ENCODE results near the gene KCNAB1.

DNA sequence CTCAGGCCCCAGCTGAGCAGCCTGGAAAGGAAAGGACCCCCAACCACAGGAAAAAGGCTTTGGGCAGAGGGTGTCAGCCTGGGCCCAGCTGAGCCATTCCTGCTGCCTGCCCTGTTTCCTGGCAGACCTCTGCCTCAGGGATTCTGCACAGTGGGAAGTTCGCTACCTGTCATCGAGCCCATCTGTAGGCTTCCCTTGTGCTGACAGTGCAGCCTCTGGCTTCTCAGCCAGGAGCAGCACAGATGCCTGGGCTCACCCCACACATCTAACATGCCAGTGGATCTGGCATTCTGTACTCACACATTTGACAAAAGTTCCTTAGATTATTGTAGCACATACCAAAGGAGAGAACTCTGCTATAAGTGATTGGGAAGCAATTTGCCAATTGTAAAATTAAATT lies 232.3 kb downstream of the KCNAB1 start:
- TF ChIP-seq, protein P1, sequence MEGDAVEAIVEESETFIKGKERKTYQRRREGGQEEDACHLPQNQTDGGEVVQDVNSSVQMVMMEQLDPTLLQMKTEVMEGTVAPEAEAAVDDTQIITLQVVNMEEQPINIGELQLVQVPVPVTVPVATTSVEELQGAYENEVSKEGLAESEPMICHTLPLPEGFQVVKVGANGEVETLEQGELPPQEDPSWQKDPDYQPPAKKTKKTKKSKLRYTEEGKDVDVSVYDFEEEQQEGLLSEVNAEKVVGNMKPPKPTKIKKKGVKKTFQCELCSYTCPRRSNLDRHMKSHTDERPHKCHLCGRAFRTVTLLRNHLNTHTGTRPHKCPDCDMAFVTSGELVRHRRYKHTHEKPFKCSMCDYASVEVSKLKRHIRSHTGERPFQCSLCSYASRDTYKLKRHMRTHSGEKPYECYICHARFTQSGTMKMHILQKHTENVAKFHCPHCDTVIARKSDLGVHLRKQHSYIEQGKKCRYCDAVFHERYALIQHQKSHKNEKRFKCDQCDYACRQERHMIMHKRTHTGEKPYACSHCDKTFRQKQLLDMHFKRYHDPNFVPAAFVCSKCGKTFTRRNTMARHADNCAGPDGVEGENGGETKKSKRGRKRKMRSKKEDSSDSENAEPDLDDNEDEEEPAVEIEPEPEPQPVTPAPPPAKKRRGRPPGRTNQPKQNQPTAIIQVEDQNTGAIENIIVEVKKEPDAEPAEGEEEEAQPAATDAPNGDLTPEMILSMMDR (IDR thresholded peaks at IDR 0.05): no peak
- TF ChIP-seq POLR2A (IDR thresholded peaks at IDR 0.05) (no peak), EP300 (IDR thresholded peaks at IDR 0.05) (no peak)

Measured in tibial nerve (tissue), 4 donors.